Measurements from ENCODE around the gene TPSG1. TPM values are rescaled to one million over a fixed set of nuclear protein-coding genes. Genes with fewer than 3 reads are reported as not detected.

TPSG1 gene
- total and polyA plus RNA-seq, 7 donors, result 0.08 TPM; not detected in 6

DNA sequence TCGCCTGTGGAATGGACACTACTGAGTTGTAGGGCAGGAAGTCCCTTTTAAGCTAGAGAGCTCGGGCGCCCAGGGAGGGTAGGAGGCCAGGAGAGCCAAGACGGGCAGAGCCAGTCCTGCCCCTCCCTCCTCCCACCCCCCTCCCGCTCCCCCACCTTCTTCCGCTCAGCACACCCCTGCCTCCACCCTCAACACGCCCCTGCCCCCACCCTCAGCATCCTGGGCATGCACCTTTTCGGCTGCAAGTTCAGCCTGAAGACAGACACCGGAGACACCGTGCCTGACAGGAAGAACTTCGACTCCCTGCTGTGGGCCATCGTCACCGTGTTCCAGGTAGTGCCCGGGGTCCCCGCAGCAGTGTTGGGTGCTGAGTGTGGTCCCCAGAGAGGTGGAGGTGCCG is 18.3 kb downstream of the TPSG1 start:
- DNase-seq, result no peak
- ATAC-seq, result no peak
- peaks cover 0 to 19% (median 7%) of the 10 kb centered on the region in 3 donors for H3K27me3 ChIP-seq (ENCODE audit: insufficient read depth in 3 of 3, low read length in 2 of 3)
- intact Hi-C loops (cut with DNase I), result no loop called here
- H3K9me3 ChIP-seq, result no peaks in the 10 kb centered on the region
- WGBS, 3 donors, result 69 to 81% (median 72%) methylated on average over 14 to 16 of the region's 16 CpGs
- no peak overlapping the region for H3K27ac ChIP-seq
- no peak overlapping the region for H3K4me3 ChIP-seq
- H3K36me3 ChIP-seq (ENCODE audit: insufficient read depth in 1 of 2, low read depth in 1 of 2), result no peaks in the 10 kb centered on the region
- H3K4me1 ChIP-seq, result no peaks in the 10 kb centered on the region
- TF ChIP-seq, protein P1, sequence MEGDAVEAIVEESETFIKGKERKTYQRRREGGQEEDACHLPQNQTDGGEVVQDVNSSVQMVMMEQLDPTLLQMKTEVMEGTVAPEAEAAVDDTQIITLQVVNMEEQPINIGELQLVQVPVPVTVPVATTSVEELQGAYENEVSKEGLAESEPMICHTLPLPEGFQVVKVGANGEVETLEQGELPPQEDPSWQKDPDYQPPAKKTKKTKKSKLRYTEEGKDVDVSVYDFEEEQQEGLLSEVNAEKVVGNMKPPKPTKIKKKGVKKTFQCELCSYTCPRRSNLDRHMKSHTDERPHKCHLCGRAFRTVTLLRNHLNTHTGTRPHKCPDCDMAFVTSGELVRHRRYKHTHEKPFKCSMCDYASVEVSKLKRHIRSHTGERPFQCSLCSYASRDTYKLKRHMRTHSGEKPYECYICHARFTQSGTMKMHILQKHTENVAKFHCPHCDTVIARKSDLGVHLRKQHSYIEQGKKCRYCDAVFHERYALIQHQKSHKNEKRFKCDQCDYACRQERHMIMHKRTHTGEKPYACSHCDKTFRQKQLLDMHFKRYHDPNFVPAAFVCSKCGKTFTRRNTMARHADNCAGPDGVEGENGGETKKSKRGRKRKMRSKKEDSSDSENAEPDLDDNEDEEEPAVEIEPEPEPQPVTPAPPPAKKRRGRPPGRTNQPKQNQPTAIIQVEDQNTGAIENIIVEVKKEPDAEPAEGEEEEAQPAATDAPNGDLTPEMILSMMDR (IDR thresholded peaks at IDR 0.05), result no peak

DNA sequence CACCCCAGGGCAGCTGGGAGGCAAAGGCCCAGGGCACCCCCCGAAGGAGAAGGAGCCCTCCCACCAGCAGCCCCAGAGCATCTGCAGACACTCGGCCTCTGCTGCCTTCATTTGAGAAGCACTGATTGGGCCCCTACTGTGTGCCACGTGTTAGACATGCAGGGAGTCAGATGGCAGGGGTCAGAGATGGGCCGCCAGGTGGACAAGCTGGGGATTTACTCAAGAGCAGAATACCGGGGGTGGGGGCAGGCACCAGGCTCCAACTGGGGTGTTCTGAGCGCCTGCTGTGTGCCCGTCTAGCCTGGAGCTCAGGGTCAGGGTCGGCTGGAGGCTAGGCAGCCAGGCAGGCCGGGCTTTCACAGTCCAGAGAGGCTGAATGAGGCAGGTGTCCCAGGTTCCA is 18.7 kb downstream of the TPSG1 start:
- ATAC-seq, result no peak
- no peak for DNase-seq
- intact Hi-C loops (cut with DNase I), result no loop called here

DNA sequence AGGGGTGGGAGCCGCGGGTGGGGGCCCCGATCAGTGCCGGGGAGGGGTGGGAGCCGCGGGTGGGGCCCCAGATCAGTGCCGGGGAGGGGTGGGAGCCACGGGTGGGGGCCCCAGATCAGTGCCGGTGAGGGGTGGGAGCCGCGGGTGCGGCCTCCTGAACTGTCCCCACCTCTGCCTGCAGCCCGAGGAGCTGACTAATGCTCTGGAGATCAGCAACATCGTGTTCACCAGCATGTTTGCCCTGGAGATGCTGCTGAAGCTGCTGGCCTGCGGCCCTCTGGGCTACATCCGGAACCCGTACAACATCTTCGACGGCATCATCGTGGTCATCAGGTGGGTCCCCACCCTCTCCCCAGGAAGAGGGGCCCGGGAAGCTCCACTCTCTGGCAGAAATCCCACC is 20.1 kb downstream of the TPSG1 start:
- 77 to 84% (median 78%) methylated on average over 13 to 16 of the region's 21 CpGs for whole genome bisulfite sequencing, 3 donors
- Histone ChIP-seq H3K27me3 (ENCODE audit: insufficient read depth in 3 of 3, low read length in 2 of 3) (peaks cover 0 to 14% (median 6%) of the 10 kb centered on the region in 3 donors), H3K4me1 (no peaks in the 10 kb centered on the region), H3K27ac (no peak overlapping the region), H3K4me3 (no peak overlapping the region), H3K36me3 (ENCODE audit: insufficient read depth in 1 of 2, low read depth in 1 of 2) (no peaks in the 10 kb centered on the region), H3K9me3 (no peaks in the 10 kb centered on the region)
- TF ChIP-seq, protein P1 (IDR thresholded peaks at IDR 0.05), result no peak
- ATAC-seq, result no peak
- DNase-seq, result no peak
- intact Hi-C loops (cut with DNase I), result no loop called here

More for the DNA sequence above, 18.7 kb downstream of the TPSG1 start:
- no peak overlapping the region for H3K4me3 ChIP-seq
- H3K9me3 ChIP-seq, result no peaks in the 10 kb centered on the region
- H3K36me3 ChIP-seq (ENCODE audit: insufficient read depth in 1 of 2, low read depth in 1 of 2), result no peaks in the 10 kb centered on the region
- no peaks in the 10 kb centered on the region for H3K4me1 ChIP-seq
- no peak overlapping the region for H3K27ac ChIP-seq
- whole genome bisulfite sequencing, 3 donors, result 62 to 70% (median 67%) methylated on average over 9 of the region's 9 CpGs
- TF ChIP-seq, protein P1 (IDR thresholded peaks at IDR 0.05), result no peak
- peaks cover 0 to 19% (median 8%) of the 10 kb centered on the region in 3 donors for H3K27me3 ChIP-seq (ENCODE audit: insufficient read depth in 3 of 3, low read length in 2 of 3)

DNA sequence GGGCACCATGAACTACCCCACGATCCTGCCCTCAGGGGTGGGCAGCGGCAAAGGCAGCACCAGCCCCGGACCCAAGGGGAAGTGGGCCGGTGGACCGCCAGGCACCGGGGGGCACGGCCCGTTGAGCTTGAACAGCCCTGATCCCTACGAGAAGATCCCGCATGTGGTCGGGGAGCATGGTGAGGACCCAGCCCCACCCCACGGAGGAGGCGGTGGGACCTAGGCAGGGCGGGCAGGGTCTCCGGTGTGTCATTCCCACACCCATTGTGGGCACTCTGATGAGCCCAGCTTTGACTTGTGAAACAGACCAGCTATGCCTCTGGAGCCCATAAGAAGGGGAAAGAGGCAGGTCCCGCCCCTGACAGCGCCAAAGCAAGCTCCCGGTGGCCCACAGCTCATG is 22.8 kb downstream of the TPSG1 start:
- Histone ChIP-seq H3K4me1 (no peaks in the 10 kb centered on the region), H3K36me3 (ENCODE audit: insufficient read depth in 1 of 2, low read depth in 1 of 2) (no peaks in the 10 kb centered on the region), H3K4me3 (no peak overlapping the region), H3K27ac (no peak overlapping the region), H3K9me3 (no peaks in the 10 kb centered on the region), H3K27me3 (ENCODE audit: insufficient read depth in 3 of 3, low read length in 2 of 3) (peaks cover 0 to 11% (median 4%) of the 10 kb centered on the region in 3 donors)
- intact Hi-C loops (cut with DNase I), result no loop called here
- TF ChIP-seq, protein P1 (IDR thresholded peaks at IDR 0.05), result no peak
- no peak for ATAC-seq
- WGBS, 3 donors, result 88 to 91% (median 90%) methylated on average over 18 of the region's 18 CpGs
- DNase-seq, result no peak

DNA sequence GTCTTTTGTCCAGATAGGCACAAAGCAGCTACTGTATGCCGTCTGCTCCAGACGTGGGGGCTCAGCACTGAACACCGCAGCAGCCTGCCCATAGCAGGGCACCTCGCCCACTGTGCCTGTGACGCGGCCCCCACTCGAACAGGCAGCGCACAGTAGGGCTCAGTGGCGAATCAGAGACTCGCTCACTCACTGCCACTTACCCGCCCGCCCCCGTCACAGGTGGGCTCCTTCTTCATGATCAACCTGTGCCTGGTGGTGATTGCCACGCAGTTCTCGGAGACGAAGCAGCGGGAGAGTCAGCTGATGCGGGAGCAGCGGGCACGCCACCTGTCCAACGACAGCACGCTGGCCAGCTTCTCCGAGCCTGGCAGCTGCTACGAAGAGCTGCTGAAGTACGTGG is 23.6 kb downstream of the TPSG1 start:
- no peak overlapping the region for H3K4me3 ChIP-seq
- TF ChIP-seq, protein P1 (IDR thresholded peaks at IDR 0.05), result no peak
- no peak for ATAC-seq
- WGBS, 3 donors, result 83 to 90% (median 84%) methylated on average over 25 of the region's 25 CpGs
- peaks cover 0 to 17% (median 4%) of the 10 kb centered on the region in 3 donors for H3K27me3 ChIP-seq (ENCODE audit: insufficient read depth in 3 of 3, low read length in 2 of 3)
- no peaks in the 10 kb centered on the region for H3K36me3 ChIP-seq (ENCODE audit: insufficient read depth in 1 of 2, low read depth in 1 of 2)
- H3K4me1 ChIP-seq, result no peaks in the 10 kb centered on the region
- H3K27ac ChIP-seq, result no peak overlapping the region
- no peaks in the 10 kb centered on the region for H3K9me3 ChIP-seq
- intact Hi-C loops (cut with DNase I), result no loop called here
- no peak for DNase-seq
